Suprapubic skin (tissue), 4 donors: ENCODE measurements around the gene SLC34A1. TPM values are rescaled to one million over a fixed set of nuclear protein-coding genes. Genes with fewer than 3 reads are reported as not detected.

Source experiments
- DNase-seq, 2 donors: peaks; one replicate each; pipeline ENCODE4 v3.0.0-alpha.2; 2019; ENCODE audit warnings: low spot score in 2 of 2
- H3K27ac ChIP-seq: fragments of 200-600 bp; sonication (generic); one replicate; pipeline ENCODE4 v1.5.1; 2019
- H3K27me3 ChIP-seq: fragments of 200-600 bp; sonication (generic); one replicate; pipeline ENCODE4 v1.5.1; 2019
- H3K36me3 ChIP-seq: fragments of 200-600 bp; sonication (generic); one replicate; pipeline ENCODE4 v1.5.1; 2019
- H3K4me1 ChIP-seq: fragments of 200-600 bp; sonication (generic); one replicate; pipeline ENCODE4 v1.5.1; 2019
- H3K4me3 ChIP-seq: fragments of 200-600 bp; sonication (generic); one replicate; pipeline ENCODE4 v1.5.1; 2019; ENCODE audit warnings: mild to moderate bottlenecking
- H3K9me3 ChIP-seq: fragments of 200-600 bp; sonication (generic); one replicate; pipeline ENCODE4 v1.5.1; 2019
- EP300 ChIP-seq: sonication (generic); formaldehyde crosslinking; IDR thresholded peaks from one replicate; pipeline ENCODE4 v1.6.1; 2017; ENCODE audit warnings: antibody characterized with exemption
- POLR2A ChIP-seq, 2 donors: fragments of 450-650 bp; IDR thresholded peaks; one replicate each; pipeline ENCODE4 v1.6.1; 2017; ENCODE audit warnings: antibody characterized with exemption in 2 of 2, mild to moderate bottlenecking in 2 of 2, moderate library complexity in 2 of 2
- POLR2AphosphoS5 ChIP-seq, 3 donors: sonication (generic); formaldehyde crosslinking; IDR thresholded peaks; one replicate each; pipeline ENCODE4 v1.6.1; 2017; ENCODE audit warnings: antibody characterized with exemption in 3 of 3
- WGBS: methylation state at CpG from one replicate; pipeline ENCODE4 v1.1.5; 2018; 5-methylcytosine and 5-hydroxymethylcytosine counted together
- total RNA-seq, 4 donors: library from RNA; depleted of rRNA; stranded (reverse); fragments of >200 nt; gene quantifications; one replicate each; pipeline ENCODE4 v1.1.0, GENCODE V29; 2016
- TF ChIP-seq, protein P1 (sequence below), 2 donors: fragments of 200-600 bp in 1 of 2; fragments of 450-650 bp in 1 of 2; sonication (generic) in 1 of 2; IDR thresholded peaks; one replicate each; pipeline ENCODE4 v1.5.1; 2016 to 2019; ENCODE audit warnings: antibody characterized with exemption in 2 of 2, mild to moderate bottlenecking in 1 of 2, moderate library complexity in 1 of 2

The SLC34A1 gene
- total RNA-seq, 4 donors from 2014 or later, result 0.29 TPM; not detected in 3

DNA sequence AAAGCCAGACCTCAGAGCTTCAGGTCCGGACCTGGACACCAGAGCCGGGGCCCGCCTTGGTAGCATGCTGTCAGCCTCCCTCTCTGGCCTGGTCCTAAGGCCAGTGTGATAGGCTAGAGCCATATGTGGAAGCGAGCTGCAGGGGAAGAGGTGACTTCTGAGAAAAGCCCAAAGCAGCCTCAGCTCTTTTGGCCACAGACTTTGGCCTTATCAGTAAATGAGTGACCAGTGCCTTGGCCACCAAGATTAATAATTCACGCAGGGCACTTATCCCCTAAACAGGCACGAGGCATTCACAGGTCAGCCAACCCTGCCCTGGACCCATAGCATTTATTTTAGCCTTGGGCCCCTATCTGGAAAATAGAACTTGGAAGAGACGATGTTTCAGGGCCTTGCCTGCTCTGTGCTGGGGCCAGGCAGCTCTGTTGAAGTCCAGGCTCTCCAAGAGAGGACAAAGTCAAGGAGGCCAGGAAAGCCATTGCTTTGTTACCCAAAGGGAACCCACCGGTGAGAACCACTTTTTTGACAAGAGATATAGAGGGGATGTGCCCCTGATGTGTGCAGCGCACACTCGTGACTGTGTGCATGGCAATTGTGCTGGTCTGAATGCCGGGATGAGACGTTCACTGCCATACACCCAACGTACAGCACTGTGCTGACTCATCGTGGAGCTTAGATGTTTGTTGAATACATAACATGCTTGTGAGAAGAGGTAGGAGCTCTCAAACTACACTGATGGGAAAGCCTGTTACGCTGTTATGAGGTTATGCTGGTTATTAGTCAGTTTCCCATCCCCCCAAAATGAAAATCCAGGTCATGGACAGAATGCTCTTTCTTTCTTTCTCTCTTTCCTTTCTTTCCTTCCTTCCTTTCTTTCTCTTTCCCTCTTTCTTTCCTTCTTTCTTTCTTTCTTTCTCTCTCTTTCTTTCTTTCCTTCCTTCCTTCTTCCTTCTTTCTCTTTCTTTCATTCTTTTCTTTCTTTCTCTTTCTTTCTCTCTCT lies 5.0 kb upstream of the SLC34A1 start:
- no peak for DNase-seq
- no peaks in the 10 kb centered on the region for H3K9me3 ChIP-seq
- H3K4me3 ChIP-seq, result no peak overlapping the region
- no peak overlapping the region for H3K27ac ChIP-seq
- no peaks in the 10 kb centered on the region for H3K27me3 ChIP-seq
- H3K4me1 ChIP-seq, result peaks cover 9% of the 10 kb centered on the region
- no peak for TF ChIP-seq EP300
- no peak for TF ChIP-seq POLR2AphosphoS5 (IDR thresholded peaks at IDR 0.05)
- WGBS, result 65% methylated on average over 10 of the region's 15 CpGs
- no peaks in the 10 kb centered on the region for H3K36me3 ChIP-seq

GRCh38 chr5:177380805-177381126 lies 3.5 kb upstream of the SLC34A1 start:
- Histone ChIP-seq H3K4me1 (peaks cover 9% of the 10 kb centered on the region), H3K36me3 (no peaks in the 10 kb centered on the region), H3K27me3 (no peaks in the 10 kb centered on the region), H3K9me3 (no peaks in the 10 kb centered on the region), H3K27ac (no peak overlapping the region), H3K4me3 (no peak overlapping the region)
- no peak for TF ChIP-seq POLR2A (IDR thresholded peaks at IDR 0.05)
- TF ChIP-seq EP300, result no peak
- TF ChIP-seq, protein P1, sequence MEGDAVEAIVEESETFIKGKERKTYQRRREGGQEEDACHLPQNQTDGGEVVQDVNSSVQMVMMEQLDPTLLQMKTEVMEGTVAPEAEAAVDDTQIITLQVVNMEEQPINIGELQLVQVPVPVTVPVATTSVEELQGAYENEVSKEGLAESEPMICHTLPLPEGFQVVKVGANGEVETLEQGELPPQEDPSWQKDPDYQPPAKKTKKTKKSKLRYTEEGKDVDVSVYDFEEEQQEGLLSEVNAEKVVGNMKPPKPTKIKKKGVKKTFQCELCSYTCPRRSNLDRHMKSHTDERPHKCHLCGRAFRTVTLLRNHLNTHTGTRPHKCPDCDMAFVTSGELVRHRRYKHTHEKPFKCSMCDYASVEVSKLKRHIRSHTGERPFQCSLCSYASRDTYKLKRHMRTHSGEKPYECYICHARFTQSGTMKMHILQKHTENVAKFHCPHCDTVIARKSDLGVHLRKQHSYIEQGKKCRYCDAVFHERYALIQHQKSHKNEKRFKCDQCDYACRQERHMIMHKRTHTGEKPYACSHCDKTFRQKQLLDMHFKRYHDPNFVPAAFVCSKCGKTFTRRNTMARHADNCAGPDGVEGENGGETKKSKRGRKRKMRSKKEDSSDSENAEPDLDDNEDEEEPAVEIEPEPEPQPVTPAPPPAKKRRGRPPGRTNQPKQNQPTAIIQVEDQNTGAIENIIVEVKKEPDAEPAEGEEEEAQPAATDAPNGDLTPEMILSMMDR (IDR thresholded peaks at IDR 0.05), result no peak
- no peak for TF ChIP-seq POLR2AphosphoS5 (IDR thresholded peaks at IDR 0.05)
- WGBS, result 92% methylated on average over 6 of the region's 6 CpGs
- DNase-seq, result no peak

DNA sequence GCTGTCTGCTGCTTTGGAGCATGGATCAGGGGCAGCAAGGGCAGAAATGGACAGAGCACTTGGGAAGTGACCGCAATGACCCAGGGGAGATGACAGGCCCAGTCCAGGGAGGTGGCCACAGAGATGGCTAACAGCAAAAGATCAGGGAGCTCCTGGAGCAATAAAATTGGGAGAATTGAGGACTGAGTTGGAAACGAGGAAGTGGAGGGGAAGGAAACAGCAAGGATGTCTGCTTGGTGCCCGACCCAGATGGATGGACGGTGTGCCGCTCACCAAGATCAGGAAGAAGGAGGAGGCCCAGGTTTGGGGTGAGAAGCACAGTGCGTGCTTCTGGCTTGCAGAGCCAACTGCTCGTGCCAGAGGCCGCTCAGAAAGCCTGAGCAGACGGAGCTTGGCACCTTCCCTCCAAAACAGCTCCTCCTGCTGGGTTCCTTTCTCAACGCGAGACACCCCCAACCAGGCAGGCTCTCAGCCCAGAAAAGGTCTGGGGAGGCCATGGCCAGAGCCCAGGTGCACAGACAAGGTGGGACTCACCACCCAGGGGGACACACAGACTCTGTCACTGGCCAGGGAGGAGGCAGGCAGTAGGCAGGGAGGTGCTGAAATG lies 1.7 kb upstream of the SLC34A1 start:
- no peaks in the 10 kb centered on the region for H3K9me3 ChIP-seq
- no peaks in the 10 kb centered on the region for H3K27me3 ChIP-seq
- no peak overlapping the region for H3K27ac ChIP-seq
- peaks cover 16% of the 10 kb centered on the region for H3K4me1 ChIP-seq
- no peak overlapping the region for H3K4me3 ChIP-seq
- TF ChIP-seq, protein P1 (IDR thresholded peaks at IDR 0.05), result peak in 1 of 2 donors; percentile 22
- TF ChIP-seq EP300, result no peak
- DNase-seq, result no peak
- H3K36me3 ChIP-seq, result no peaks in the 10 kb centered on the region
- WGBS, result 34% methylated on average over 6 of the region's 11 CpGs

- Histone ChIP-seq H3K36me3 (no peaks in the 10 kb centered on the region), H3K9me3 (no peaks in the 10 kb centered on the region), H3K4me1 (peaks cover 21% of the 10 kb centered on the region), H3K27ac (no peak overlapping the region), H3K4me3 (no peak overlapping the region), H3K27me3 (no peaks in the 10 kb centered on the region)
- peak in 1 of 2 donors; percentile 47 for DNase-seq
- TF ChIP-seq POLR2A (IDR thresholded peaks at IDR 0.05) (no peak), EP300 (no peak), POLR2AphosphoS5 (IDR thresholded peaks at IDR 0.05) (no peak)
- TF ChIP-seq, protein P1 (IDR thresholded peaks at IDR 0.05), result no peak
- WGBS, result 84% methylated on average over 9 of the region's 9 CpGs
Measured at GRCh38 chr5:177383181-177383580, 1.1 kb upstream of the SLC34A1 start.

GRCh38 chr5:177385720-177386119 lies 1.5 kb downstream of the SLC34A1 start:
- WGBS, result 81% methylated on average over 10 of the region's 11 CpGs
- H3K27ac ChIP-seq, result no peak overlapping the region

More at GRCh38 chr5:177385720-177386119, 1.5 kb downstream of the SLC34A1 start:
- Histone ChIP-seq H3K4me3 (no peak overlapping the region), H3K27me3 (no peaks in the 10 kb centered on the region), H3K36me3 (no peaks in the 10 kb centered on the region), H3K9me3 (no peaks in the 10 kb centered on the region), H3K4me1 (peaks cover 41% of the 10 kb centered on the region)
- peak in 1 of 2 donors; percentile 57 for DNase-seq
- TF ChIP-seq POLR2A (IDR thresholded peaks at IDR 0.05) (no peak), EP300 (no peak), POLR2AphosphoS5 (IDR thresholded peaks at IDR 0.05) (no peak)
- TF ChIP-seq, protein P1 (IDR thresholded peaks at IDR 0.05), result no peak
